ENCODE measurements around the gene TMEM45A.

DNA sequence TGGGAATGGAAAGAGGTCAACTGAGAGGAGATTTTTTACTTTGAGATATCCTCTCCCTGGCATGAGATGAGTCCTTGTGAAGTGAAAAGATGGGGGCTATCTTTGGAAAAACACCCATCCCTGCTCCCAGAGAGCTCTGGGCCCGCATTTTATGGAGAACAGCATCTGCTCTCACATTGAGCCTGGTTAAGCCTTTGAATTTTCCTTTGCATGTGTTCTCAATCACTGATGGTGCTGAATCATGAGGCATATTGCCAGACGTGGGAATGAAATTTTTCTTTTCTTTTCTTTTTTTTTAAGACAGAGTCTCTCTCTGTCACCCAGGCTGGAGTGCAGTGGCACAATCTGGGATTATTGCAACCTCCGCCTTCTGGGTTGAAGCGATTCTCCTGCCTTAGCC, 24.4 kb downstream of the TMEM45A start:
- TF ChIP-seq CTCF (IDR thresholded peaks at IDR 0.05) (no peak), POLR2A (IDR thresholded peaks at IDR 0.05) (no peak)

Measured in heart left ventricle (tissue), 13 donors.